HG02885 (cell line): ENCODE data around the gene LSM14A.
A peak's percentile ranks its signal among the peaks of the same experiment; 100 is the strongest.

Experiments
- ATAC-seq: cut with Tn5 transposase; IDR thresholded peaks from one replicate; pipeline ENCODE4 v1.9.1; 2021; ENCODE audit warnings: mild to moderate bottlenecking; ENCODE audit not compliant: unreplicated experiment, poor library complexity

LSM14A gene

DNA sequence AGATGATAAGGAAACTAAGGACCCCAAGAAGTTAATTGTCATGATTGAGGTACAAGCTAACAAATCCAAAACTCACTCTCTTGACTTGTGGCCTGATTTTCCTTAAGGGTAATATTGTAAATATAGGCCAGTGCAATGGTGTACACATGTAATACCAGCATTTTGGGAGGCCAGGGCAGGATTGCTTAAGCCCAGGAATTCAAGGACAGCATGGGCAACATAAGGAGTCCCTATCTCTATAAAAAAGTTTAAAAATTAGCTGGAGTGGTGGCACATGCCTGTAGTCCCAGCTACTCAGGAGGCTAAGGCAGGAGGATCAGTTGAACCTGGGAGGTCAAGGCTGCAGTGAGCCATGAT is 53.3 kb downstream of the LSM14A start:
- no peak for ATAC-seq

- ATAC-seq: no peak
These were observed 53.7 kb downstream of the LSM14A start for GRCh38 chr19:34226036-34226435.

- no peak for ATAC-seq
These were observed 56.0 kb downstream of the LSM14A start for GRCh38 chr19:34228347-34228746.

DNA sequence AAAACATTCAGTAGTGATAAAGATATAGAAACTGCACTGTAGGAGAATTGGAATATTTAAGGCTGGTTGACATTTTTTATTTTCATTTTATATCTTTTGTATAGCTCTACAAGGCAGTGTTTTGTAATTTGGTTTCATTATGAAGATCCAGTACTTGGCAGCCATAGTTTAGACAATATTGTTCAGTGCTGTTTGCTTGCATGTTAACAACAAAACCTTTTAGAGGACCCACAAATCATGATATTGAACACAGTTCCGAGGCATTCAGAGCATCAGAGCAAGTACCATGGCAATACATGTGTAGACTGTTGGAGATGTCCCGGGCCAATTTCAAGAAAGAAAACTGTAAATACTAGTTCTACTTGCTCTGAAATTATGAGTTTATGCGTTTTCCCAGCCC is 56.5 kb downstream of the LSM14A start:
- ATAC-seq: no peak

- ATAC-seq: no peak
These were observed 57.4 kb downstream of the LSM14A start for GRCh38 chr19:34229721-34230120.

DNA sequence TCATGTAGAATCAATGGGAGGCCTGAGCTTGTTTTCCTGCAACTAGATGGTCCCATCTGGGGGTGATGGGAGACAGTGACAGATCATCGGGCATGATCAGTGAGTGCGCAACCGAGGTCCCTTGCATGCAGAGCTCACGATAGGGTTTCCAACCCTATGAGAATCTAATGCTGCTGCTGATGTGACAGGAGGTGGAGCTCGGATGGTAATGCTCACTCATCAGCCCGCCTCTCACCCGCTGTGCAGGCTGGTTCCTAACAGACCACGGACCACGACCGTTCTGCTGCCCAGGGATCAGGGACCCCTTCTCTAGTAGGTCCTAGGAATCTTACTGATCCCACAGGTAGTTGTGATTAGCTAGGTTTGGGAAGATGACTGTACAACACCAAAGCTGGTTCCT is 58.5 kb downstream of the LSM14A start:
- ATAC-seq: no peak

- no peak for ATAC-seq
These were observed 59.1 kb downstream of the LSM14A start for GRCh38 chr19:34231439-34231838.

DNA sequence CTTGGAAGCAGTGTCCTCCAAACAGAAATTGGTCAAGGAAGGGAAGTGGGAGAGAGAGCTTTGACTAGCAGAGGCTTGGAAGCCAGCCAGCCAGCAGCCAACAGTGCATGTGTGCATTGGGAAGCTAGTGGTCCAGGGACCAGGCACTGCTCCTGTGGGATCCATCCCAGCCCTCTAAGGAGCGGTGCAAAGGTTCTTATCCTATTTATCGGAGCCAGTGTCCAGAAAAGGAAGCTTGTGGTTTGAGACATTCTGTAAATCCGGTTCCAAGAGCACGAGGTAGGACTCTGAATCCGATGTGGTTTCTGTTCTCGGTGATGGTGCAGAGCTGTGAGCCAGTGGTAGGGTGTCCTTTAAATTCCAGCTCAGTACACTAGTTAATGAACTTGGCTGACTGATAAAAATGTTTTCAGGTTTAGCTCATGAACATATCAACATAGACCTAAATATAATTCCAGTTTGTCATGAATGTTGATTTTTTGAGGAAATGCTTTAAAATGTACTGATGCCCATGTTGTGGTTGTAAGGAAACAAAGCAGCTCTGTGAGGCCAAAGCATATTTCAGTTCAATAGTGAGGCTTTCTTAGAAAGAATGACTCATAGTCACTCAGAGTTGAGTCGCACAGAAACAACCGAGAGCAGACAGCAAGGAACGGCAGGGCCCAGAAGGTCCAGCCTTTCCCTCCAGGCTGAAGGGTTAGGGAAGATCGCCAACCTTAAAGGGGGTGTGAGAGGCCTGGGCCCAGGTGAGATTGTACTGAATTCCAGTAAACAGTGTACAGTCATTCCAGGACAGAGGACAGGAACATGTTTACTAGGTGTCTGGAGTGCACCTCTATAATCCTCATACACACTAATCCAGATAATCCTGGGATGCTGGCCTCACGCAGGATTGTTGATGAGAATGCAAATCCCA is 60.5 kb downstream of the LSM14A start:
- ATAC-seq: no peak

- ATAC-seq: no peak
These were observed 63.2 kb downstream of the LSM14A start for GRCh38 chr19:34235425-34235940.

- no peak for ATAC-seq
These were observed 64.0 kb downstream of the LSM14A start for GRCh38 chr19:34236035-34236987.

- no peak for ATAC-seq
These were observed 65.0 kb downstream of the LSM14A start for GRCh38 chr19:34237283-34237682.

GRCh38 chr19:34237939-34238338 is 65.6 kb downstream of the LSM14A start:
- no peak for ATAC-seq

DNA sequence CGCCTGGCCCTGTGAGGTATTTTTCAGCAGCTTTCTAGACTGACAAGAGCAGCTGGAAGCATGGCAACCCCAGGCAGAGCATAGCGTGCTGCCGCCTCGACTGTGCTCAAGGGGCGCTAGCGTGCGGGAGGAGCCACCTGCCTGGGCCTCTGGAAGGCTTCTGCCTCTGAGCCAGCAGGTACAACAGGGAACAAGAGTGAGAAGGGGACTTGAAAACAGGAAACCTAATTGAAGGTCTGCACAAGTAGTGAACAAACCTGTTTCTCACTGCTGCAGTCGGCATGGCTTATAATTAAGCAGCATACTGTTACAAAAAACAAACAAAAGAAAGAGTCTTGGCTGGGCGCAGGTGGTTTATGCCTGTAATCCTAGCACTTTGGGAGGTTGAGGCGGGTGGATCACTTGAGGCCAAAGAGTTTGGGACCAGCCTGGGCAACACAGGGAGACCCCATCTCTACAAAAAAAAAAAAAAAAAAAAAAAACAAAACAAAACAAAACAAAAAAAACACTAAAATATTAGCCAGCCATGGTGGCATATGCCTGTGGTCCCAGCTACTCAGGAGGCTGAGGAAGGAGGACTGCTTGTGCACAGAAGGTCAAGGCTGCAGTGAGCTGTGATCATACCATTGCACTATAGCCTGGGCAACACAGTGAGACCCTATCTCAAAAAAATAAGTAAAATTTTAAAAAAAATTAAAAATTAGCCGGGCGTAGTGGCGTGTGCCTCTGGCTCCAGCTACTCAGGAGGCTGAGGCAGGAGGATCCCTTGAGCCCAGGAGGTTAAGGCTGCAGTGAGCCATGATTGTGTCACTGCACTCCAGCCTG is 69.4 kb downstream of the LSM14A start:
- peak; percentile 60 for ATAC-seq

GRCh38 chr19:34243138-34243875 is 71.0 kb downstream of the LSM14A start:
- ATAC-seq: peak; percentile 71

DNA sequence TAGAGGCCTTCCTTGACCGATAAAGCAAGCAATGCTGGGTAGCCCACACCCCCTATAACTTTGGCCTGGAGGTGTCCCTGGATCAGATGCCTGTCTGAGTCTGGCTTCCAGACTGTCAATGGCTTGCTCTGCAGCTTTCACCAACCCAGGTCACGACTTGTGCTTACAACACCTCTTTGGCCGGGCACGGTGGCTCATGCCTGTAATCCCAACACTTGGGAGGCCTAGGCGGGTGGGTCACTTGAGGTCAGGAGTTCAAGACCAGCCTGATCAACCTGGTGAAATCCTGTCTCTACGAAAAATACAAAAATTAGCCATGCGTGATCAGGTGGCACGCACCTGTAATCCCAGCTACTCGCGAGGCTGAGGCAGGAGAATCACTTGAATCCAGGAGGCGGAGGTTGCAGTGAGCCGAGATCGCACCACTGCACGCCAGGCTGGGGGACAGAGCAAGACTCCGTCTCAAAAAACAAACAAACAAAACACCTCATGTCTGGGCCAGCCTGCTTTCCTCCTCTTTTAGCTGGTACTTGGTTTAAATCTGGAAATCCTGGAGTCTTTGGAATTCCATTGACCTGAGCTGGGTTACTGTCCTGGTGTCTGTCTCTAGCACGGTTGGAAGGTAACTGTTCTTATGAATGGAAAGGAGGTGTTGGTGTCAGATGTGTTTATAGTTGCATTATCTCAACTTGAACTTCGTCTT is 71.7 kb downstream of the LSM14A start:
- ATAC-seq: peak; percentile 14

DNA sequence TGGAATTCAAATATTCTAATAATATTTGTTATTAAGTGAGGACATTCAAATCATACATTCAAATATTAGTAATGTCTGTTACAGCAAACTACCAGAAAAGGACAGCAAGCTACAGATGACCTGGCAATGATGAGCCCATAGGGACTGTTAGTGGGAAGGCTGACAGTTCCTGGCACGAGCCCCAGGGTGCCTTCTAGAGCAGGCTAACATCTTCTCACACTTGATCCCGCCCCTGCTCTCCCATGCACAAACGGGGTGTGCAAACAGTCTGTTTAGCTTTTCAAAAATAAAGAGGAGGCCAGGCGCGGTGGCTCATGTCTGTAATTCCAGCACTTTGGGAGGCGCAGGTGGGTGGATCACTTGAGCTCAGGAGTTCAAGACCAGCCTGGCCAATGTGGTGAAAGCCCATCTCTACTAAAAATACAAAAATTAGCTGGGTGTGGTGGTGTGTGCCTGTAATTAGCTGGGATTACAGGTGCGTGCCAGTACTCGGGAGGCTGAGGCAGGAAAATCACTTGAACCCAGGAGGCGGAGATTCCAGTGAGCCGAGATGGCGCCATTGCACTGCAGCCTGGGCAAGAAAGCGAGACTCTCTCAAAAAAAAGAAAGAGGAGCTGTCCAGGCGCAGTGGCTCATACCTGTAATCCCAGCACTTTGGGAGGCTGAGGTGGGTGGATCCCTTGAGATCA is 72.5 kb downstream of the LSM14A start:
- no peak for ATAC-seq

DNA sequence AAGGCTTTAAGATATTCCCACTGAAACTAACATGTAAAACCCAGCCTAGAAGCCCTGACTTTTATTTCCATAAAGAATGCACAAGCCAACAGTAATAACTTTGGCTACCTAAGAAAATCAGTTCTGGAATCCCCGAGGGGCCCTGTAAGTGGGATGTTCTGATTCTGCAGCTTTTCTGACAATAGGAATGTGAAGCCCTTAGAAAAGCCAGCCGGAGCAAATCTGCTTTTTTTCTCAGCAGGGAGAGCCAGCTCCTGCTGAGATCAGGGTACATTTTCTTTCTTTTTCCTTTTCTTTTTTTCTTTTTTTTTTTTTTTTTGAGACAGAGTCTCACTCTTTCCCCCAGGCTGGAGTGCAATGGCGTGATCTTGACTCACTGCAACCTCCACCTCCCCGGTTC is 74.0 kb downstream of the LSM14A start:
- ATAC-seq: no peak

- ATAC-seq: no peak
These were observed 76.6 kb downstream of the LSM14A start for GRCh38 chr19:34248941-34249340.
